GM18868 (cell line): Measurements from ENCODE around the gene CFAP100.

Source experiments
- ATAC-seq: cut with Tn5 transposase; IDR thresholded peaks from one replicate; pipeline ENCODE4 v1.9.1; 2021; ENCODE audit warnings: mild to moderate bottlenecking, moderate library complexity; ENCODE audit not compliant: unreplicated experiment

Gene CFAP100

DNA sequence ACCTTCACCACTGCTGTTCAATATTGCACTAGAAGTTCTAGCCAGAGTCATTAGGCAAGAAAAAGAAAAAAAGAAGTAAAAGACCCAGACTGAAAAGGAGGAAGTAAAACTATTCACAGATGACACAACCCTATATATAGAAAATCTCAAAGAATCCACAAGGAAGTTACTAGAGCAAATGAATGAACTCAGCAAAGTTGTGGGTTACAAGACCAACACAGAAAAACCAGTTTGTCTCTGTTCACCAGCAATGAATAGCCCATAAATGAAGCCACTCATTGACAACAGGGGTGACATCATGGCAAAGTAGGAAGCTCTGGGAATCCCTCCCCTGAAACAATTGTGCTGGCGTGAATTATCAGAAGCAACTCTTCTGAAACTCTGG is 4.6 kb downstream of the CFAP100 start:
- ATAC-seq = peak; percentile 85

DNA sequence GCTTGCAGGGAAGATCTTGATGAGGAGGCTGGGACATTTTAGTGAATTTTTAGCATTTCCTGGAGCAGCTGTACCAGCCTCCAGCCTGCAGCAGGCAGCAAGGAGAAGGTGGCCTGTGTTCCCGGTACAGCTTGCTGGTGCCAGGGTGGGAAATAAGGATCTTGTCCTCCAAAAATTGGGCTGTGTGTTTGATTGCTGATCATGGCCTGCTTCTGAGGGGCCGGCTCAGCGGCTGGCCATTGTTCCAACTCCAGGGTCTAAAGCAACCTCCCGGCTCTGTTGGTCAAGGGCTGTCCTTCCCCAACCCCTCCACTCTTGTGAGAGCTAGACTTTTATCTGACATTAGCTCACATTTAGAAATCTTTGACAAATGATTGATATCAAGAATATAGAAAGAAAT is 5.0 kb downstream of the CFAP100 start:
- ATAC-seq = no peak

DNA sequence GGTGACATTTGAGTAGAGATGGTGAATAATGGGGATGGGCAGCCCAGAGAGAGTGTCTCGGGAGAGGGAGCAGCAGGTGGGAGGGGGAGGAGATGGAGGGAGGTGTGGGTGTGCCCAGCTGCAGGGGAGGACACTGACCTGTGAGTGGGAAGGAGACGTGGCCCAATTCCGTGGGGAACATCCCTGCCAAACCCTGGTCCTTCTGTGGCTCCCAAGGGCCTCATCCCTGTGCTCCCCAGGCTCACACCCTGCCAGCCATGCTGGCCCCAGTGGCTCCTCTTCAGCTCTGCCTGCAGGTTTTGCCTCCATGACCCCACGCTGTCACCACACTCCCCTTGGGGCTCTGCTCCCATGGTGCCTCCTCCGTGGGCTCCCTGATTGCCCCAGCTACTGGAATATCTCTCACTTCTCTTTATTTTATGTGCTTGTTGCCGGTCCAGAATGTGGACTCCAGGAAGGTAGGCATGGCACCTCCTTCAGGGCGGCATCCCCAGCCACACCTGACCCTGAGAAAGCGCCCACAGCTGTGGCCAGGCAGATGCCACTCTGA is 7.0 kb downstream of the CFAP100 start:
- ATAC-seq = no peak

DNA sequence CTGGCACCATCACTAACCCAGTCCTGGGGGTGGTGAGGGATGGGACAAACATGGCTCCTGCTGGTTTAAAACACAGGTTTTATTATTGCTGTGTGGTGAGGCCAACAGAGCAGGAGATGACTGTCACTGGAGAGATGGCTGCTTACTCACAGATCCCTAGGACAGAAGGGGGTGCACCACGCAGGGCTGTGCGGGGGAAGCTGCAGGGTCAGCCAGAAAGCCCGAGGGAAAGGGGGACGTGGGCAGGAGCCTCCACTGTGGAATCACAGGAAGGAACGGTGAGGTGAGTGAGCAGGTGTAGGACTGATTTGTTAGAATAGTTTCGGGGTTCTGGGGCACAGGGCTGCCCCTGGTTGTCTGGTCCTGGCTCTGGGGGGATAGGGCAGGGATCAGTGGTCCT is 7.5 kb downstream of the CFAP100 start:
- ATAC-seq = no peak

DNA sequence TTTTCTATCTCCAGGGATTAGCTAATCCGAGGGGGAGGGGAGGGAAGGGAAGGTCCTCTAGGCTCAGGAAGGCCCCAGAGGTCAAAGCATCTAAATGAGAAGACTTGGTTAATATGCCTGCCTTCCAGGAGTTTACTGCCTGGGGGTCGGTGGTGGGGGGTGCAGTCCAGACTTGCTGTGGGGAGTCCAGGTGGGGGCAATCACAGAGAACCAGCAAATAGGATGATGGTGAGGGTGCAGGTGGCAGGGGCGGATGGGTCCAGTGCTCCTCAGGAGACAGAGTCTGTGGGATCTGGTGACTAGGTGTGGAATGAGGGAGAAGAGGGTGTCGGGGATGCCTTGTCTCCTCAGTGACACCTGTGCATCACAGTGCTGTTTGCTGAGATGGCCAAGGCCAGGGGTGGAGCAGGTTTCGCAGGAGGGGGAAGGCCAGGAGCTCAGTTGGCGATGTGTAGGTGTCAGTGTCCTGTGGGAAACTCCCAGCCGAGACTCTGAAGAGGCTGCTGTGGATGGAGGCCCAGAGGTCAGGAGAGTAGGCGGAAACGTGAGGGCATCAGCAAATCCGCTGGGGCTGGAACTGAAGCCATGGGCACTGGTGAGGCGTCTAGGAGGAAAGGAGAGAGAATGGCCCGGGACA is 8.1 kb downstream of the CFAP100 start:
- ATAC-seq = no peak

DNA sequence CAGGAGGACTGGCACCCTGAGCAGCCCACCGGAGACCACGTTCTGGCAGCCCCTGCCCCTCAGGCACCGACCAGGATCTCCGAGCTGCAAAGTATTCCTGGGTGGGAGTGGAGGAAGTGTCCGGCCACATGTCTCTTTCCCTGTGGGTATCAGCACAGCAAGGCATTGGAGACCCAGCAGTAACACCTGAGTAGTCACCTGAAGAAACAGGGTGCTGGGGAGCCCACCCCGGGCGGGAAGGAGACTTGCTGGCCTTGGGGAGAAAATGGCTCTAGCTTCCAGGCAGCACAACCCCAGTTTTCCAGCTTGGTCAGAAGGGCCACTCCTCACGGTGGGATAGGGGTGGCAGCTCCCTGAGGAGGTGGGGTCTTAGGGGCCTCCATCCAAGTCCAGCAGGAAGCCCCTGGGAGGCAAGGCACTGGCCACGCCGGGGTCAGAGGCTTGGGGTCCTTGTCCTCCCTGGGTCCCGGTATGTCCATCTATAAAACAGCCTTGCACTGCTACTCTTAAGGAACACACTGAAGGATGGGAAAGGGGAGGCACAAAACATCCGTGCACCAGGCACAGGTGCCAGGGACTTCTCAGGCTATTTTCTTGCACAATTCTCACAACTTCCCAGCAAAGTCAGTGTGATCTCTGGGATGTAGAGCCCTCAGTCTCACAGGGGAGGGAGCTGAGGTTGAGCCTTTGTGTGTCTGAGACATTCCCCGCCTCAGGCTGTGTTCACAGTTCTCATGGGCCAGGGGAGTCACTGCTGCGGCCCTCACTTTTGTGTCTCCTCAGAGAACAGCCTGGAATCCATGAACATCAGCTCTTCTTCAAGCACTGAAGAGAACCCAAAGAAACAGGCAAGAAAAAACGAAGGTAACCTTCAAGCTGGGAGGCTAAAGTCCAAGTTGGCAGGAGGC is 11.9 kb downstream of the CFAP100 start:
- no peak for ATAC-seq

DNA sequence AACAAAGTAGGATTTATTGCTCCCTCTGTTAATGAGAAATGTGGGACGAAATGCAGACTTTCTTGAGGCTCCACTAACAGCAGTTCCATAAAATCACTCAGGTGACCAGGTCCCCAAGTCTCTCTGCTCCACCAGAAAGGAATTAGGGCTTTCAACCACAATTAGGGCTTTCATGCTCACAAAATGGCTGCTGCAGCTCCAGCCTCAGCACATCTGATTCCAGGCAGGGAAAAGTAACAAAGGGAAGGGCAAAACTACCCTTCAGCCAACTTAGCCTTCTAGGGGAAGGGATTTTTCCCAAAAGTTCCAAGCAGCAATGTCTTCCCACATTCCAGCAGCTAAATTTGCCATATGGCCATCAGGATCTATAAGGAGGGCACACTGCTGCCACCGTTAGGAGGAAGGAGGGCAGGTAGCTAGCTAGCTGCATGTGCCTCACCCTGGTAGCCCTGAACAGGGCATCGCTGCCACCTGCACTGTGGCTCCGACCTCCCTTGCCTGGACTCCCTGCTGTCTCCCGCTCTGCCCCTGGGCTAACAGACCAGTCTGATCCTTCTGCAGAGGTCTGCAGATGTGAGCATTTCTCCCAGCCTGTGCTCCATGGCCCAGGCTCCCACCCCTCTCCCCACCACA is 12.8 kb downstream of the CFAP100 start:
- no peak for ATAC-seq

DNA sequence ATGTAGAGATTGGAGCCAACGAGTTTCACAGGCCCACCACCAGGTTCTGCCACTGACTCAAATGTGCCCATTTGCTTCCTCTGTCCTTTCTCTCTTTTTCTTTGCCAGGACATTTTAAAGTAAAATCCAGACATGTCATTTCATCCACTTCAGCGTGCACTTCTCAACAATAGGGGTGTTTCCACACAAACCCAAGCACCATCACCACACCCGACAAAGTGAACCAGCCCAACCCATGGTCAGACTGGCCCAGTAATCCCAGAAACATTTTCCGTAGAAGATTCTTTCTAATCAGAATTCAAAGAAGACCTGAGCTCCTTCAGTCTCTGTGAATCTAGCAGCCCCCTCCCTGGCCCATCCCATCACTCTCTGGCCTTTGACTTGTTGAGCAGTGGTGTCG is 13.4 kb downstream of the CFAP100 start:
- no peak for ATAC-seq

DNA sequence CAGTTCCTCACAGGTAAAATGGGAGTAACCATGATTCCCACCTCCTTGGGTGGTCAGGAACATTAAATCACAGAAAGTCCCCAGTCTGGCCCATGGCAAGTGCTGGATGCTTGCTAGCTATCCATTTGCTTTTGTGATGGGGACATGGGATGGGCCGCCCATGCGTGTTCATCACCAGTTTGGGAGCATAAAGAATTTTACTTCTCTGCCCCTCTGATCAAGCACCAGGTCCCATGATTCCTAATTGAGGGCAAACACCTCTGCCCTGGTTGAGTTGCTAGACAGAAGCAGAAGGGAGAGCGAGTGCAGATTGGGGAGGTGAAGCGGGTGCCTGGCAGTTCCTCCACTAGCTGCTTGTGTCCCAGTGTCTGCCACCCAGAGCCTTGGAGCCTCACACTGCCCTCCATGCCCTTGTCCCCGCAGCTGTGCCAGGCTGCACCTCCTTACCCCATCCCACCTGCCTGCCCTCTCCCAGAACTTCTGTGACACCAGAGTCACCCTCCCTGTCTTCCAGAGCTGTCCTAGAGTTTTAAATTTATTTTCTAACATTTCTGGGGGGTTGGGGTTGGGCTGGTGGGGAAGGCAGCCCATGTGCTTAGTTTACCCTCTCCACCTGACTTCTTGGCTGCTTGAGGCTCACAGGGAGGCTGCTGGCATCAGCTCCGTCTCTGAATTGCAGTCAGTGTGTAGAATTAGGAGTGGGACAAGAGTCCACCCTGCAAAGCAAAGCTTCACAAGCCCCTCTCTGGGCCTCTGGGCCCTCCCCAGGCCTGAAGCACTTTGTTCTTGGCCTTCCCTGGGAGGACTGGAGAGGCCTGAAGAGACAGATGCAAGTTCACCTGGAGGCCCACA is 18.4 kb downstream of the CFAP100 start:
- ATAC-seq = no peak

DNA sequence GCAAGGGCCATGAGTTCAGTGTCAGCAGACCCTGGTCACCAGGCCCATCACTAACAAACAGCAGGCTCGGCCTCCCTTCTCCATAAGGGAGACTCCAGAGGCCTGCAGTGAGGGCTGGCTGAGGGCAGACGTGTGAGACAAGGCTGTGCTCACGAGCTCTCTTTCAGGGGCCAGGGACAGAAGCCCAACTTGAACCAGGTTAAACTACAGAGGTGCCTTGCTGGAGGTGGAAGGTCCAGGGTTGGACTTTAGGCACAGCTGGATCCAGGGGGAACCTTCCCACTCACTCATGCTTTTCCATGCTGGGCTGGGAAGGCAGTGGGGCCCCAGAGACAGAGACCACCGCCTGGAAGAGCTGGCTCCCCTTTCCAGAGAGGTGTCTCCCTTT is 19.0 kb downstream of the CFAP100 start:
- ATAC-seq = no peak

DNA sequence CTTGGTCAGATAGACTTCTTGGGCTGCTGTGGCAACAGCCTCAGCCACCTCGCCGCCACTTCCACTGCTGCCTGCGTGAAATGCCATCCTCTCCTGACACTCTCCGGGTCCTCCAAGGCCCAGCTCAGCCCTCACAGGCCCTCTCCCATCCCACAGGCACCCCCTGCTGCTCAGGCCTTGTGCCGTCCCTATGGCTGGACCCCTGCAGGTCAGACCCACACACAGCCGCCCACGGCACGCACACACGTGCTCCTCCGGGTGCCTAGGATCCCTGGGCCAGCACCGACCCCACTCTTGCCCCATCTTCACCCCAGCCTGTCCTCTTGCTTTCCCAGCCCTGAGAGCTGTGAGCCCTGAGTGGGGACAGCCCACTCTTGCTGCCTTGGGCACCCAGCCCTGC is 19.7 kb downstream of the CFAP100 start:
- no peak for ATAC-seq

DNA sequence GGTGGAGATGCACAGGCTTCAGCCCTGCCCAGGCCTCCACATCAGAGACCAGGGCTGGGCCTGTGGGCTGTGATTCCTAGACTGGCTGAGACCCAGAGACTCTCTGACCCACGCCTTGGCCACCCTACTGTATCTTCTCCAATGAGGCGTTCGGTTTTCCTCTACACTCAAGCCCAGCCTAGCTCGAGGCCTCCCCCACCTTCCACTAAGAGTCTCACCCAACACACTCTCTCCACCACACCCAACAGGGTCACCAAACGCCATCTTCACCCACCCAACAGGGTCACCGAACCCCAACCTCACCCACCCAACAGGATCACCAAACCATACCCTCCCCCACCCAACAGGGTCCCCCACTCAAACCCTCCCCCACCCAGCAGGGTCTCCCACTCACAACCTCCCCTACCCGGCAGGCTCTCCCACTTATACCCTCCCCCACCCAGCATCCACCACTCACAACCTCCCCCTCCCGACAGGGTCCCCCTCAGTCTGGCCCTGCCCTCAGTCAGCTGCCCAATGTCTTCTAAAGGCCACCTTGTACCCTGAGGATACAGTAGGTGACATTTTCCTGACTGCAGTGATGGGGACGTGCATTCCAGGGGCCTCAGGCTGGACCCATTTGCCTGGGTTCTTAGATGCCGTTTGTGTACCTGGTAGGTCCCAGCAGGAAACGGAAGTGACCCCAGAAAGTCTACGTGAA is 20.4 kb downstream of the CFAP100 start:
- ATAC-seq = no peak

DNA sequence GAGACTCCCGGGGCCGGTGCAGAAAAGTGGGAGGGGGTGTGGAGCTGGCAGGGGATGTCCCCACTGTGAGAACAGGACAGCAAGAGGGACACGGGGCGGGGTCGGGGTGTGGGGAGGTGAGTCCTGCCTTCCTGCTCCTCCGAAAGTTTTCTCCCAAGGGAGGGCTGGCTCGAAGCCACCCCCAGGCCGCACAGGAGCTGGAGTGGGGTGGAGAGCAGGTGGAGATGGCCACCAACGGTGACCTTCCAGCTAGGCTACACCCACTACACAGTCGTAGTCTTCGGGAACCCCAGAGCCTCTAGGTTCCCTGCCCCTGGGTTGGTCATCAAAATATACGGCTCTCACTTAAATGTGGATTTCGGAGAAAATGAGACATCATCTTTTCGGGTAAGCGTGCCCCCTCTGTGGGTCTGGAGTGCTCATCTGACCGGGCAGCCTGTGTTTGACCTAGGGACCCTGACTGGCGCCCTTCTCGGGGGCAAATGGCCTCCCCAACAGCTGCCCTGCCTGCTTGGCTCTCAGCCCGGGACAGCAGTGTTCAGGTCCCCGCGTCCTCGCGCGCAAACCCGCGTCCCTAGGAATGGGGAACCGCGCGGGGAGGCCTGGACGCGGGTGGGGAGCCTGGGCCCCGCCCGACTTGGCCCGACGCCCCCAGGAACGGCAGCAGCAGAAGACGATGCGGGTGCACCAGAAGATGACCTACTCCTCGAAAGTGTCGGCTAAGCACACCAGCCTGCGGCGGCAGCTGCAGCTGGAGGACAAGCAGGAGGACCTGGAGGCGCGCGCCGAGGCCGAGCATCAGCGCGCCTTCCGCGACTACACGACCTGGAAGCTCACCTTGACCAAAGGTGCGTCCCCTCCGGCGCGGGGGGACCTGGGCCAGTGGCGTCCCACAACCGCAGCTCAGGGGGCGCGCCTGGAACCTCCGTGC is 21.2 kb downstream of the CFAP100 start:
- ATAC-seq = no peak

DNA sequence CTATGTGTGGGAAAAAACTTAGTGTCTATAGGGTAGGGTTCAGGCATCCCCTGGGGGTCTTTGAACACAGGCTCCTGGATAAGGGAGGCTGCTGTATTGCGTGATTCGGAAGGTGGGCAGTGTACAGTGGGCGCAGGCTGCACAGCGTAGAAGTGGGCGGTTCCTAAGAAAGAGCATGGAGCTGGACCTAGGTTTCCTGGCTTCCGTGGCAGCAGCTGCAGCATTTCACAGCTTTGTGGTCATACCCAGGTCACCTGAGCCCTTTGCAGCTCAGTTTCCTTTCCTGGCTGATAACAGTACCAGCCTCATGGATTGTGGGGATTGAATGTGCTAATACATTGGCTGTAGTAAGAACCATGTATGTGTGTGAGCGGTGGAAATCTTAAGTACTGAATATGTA is 22.2 kb downstream of the CFAP100 start:
- ATAC-seq = no peak

DNA sequence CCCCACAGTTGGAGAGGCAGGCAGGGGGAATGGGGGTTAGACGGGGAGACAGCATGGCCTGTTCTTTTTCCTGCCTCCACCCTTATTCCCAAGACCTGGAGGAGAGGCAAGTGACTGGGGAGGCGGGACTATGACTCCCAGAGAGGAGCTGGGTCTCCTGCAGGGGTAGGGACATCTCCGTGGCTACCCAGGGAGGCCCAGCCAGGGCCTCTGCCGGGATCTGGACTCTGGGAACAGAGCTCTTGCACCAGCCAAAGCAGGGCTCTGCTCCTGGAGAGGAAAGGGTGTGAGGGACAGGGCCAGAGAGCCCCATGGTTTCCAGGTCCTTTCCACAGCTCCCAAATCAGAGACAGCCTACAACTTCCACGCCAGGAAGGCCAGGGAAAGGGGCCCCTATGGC is 22.8 kb downstream of the CFAP100 start:
- no peak for ATAC-seq

DNA sequence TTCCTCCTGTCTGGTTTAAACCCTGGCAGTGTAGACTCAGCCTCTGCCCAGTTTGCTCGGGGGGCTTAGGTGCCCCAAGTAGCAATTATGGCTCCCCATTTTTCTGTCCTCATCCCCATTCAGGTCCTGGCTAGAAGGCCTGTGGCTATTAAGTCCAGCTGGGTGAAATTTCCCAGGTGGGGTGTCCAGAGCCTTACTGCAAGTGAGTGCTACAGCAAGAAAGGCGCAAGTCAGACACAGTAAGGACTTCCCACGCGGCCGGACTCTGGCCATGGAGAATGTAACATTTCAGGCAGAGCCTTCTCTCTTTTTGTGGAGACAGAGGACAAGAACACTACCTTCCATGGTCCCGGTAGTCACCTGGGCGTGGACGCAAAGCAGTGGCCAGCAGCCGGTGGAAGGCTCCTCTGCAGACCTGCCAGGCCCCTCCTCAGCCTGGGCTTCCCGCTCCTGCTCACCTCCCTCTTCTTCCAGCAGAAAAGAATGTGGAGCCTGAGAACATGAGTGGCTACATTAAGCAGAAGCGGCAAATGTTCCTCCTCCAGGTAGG is 23.3 kb downstream of the CFAP100 start:
- ATAC-seq = no peak

DNA sequence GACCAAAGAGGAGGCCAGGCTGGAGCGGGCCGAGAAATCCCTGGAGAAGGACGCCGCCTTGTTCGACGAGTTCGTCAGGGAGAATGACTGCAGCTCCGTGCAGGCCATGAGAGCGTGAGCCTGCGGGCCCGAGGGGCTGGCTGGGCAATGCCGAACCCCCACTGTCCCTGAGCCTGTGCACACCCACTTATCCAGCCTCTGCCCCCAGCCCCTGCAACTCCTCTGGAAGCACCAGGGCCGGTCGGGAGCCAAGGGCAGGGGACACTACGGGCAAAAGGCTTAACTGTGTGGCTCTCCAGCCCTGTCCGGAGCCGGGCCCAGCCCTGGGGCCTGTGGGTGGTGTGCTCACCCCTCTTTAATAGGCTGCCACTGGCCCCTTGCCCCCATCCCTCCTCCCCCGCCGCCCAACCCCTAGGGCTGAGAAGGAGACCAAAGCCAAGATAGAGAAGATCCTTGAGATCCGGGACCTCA is 24.0 kb downstream of the CFAP100 start:
- ATAC-seq = no peak

DNA sequence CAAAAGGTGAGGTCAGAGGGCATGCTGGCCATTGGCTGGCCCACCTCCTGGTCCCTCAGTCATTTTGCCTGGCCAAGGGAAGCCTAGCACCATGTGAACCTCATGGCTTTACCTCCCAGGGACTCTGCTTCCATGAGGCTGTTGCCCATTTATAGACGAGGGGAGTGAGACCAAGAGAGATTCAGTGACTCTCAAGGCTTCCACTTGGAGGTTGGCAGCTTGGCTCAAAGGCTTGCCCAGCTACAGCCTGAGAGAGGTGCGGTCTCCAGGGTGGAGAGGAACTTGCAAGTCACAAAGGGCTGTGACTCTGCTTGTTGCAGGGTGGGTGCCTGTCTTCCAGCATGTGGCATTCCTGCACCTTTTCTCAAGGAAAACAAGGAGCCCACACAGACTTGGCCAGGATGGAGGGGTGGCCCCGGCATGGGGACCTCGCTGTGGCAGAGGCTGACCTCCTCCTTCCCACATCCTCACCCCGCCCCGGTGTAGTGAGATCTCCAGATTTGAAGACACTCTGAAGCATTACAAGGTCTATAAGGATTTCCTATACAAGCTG is 24.5 kb downstream of the CFAP100 start:
- no peak for ATAC-seq
